BE2C (cell line): ENCODE data around the gene CTDP1.

ENCODE experiments used
- DNase-seq: peaks from one replicate; pipeline ENCODE4 v3.0.0-alpha.2; 2020
- H3K27me3 ChIP-seq: fragments of 250-450 bp; sonication (Bioruptor Pico); 2 replicates; pipeline ENCODE4 v1.5.1; 2020; ENCODE audit warnings: mild to moderate bottlenecking
- H3K36me3 ChIP-seq: fragments of 250-450 bp; sonication (Bioruptor Pico); 2 replicates; pipeline ENCODE4 v1.5.1; 2020; ENCODE audit warnings: mild to moderate bottlenecking
- H3K4me1 ChIP-seq: fragments of 250-450 bp; sonication (Bioruptor Pico); 2 replicates; pipeline ENCODE4 v1.5.1; 2020
- H3K4me3 ChIP-seq: 2 replicates; pipeline ENCODE4 v1.5.1; 2011; ENCODE audit warnings: low read depth, low read length
- H3K9me3 ChIP-seq: fragments of 250-450 bp; sonication (Bioruptor Pico); 2 replicates; pipeline ENCODE4 v1.5.1; 2020
- TF ChIP-seq, protein P1 (sequence below): IDR thresholded peaks from 2 replicates; pipeline ENCODE4 v1.5.1; 2012; ENCODE audit warnings: mild to moderate bottlenecking, low read depth, low read length

CTDP1 gene

DNA sequence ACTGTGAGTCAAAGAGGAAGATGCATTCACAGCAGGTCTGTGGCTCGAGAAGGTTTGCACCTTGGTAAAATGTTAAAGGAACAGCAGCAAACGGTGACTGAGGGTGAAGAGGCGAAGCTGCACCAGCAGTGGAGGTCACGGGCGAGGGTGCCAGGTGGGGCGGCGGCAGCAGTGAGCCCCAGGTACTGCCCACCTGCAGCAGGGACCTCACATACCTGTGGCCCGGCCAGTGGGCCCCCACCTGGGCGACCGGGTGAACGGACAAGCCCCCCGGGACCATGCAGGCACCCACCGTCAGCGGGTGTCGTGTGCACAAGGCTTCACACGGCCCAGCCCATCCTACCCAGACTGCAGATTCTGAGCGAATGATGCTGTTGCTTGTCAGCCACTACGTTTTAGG lies 94.5 kb downstream of the CTDP1 start:
- DNase-seq: no peak
- no peaks in the 10 kb centered on the region for H3K4me1 ChIP-seq

DNA sequence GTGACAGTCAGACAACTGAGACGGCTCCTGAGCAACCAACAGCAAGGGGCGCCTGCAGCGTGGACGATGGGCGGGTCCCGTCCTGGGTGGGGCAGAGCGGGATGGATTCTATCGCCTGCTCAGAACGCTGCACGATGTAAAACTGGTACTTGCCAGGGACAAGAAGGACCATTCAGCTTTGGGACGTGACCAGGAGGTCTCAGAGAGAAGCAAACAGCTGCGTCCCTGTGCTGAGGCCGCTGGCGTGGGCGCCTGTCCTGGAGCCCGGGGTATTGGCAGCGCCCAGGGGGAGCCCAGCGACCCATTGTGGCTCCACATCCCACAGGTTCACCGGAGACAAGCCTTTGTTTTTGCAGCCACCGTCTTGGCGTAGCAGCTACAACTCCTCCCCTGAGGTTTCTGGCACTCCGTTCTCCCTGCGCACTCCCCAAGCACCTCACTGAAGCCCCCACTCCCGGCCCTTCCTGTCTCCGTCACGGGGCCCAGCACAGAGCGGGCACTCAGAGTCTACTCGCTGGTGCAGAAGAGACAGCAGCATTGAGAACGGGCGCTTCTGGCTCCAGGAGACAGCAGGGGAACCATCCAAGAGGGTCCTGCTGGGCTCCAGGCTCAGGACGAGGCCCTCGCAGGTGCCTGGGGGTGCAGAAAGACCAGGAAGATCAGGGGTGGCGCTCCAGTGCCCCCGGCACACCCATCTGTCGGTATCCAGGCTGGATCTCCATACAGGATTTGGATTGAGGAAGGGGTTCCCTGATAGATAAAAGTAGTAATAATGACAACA lies 96.0 kb downstream of the CTDP1 start:
- Histone ChIP-seq H3K36me3 (no peaks in the 10 kb centered on the region), H3K9me3 (no peaks in the 10 kb centered on the region), H3K4me1 (no peaks in the 10 kb centered on the region), H3K4me3 (no peak overlapping the region), H3K27me3 (no peaks in the 10 kb centered on the region)
- no peak for DNase-seq
- TF ChIP-seq, protein P1, sequence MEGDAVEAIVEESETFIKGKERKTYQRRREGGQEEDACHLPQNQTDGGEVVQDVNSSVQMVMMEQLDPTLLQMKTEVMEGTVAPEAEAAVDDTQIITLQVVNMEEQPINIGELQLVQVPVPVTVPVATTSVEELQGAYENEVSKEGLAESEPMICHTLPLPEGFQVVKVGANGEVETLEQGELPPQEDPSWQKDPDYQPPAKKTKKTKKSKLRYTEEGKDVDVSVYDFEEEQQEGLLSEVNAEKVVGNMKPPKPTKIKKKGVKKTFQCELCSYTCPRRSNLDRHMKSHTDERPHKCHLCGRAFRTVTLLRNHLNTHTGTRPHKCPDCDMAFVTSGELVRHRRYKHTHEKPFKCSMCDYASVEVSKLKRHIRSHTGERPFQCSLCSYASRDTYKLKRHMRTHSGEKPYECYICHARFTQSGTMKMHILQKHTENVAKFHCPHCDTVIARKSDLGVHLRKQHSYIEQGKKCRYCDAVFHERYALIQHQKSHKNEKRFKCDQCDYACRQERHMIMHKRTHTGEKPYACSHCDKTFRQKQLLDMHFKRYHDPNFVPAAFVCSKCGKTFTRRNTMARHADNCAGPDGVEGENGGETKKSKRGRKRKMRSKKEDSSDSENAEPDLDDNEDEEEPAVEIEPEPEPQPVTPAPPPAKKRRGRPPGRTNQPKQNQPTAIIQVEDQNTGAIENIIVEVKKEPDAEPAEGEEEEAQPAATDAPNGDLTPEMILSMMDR: no peak

More for the DNA sequence above, 94.5 kb downstream of the CTDP1 start:
- TF ChIP-seq, protein P1: no peak
- H3K36me3 ChIP-seq: no peaks in the 10 kb centered on the region
- H3K27me3 ChIP-seq: no peaks in the 10 kb centered on the region
- H3K4me3 ChIP-seq: no peak overlapping the region
- no peaks in the 10 kb centered on the region for H3K9me3 ChIP-seq

DNA sequence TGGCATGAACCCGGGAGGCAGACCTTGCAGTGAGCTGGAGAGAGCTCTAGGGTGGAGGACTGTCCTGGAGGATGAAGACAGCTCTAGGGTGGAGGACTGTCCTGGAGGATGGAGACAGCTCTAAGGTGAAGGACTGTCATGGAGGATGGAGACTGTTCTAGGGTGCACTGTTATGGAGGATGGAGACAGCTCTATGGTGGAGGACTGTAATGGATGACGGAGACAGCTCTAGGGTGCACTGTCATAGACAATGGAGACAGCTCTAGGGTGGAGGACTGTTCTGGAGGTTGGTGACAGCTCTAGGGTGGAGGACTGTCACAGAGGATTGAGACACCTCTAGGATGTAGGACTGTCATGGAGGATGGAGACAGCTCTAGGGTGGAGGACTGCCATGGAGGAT lies 97.1 kb downstream of the CTDP1 start:
- DNase-seq: no peak
- TF ChIP-seq, protein P1: no peak
- no peak overlapping the region for H3K4me3 ChIP-seq
- no peaks in the 10 kb centered on the region for H3K4me1 ChIP-seq
- no peaks in the 10 kb centered on the region for H3K27me3 ChIP-seq
- H3K9me3 ChIP-seq: no peaks in the 10 kb centered on the region
- H3K36me3 ChIP-seq: no peaks in the 10 kb centered on the region

DNA sequence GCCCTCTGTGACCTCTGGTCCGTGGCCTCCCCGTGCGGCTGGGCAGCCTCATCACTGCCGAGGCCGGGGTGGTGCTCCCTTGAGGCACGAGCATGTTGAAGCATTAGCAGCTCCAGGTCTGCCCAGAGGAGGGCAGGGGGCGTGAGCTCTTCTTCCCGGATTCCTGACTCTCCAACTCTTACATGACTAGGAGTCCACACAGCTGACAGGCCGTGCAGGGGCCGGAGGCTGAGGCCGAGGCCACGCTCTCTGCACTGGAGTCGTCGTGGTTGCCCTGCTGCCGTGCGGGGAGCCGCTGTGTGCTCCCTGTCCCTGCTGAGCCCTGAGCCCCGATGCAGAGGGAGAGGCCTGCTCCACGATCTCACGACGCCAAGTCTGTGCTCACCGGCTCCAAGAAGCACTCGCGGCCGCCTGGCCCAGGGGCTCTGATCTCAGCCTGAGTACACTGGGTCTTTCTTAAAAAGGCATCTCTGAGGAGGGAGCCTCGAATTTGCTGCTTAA lies 98.7 kb downstream of the CTDP1 start:
- Histone ChIP-seq H3K4me1 (no peaks in the 10 kb centered on the region), H3K9me3 (no peaks in the 10 kb centered on the region), H3K27me3 (no peaks in the 10 kb centered on the region), H3K36me3 (no peaks in the 10 kb centered on the region), H3K4me3 (no peak overlapping the region)
- DNase-seq: no peak
- TF ChIP-seq, protein P1: no peak

DNA sequence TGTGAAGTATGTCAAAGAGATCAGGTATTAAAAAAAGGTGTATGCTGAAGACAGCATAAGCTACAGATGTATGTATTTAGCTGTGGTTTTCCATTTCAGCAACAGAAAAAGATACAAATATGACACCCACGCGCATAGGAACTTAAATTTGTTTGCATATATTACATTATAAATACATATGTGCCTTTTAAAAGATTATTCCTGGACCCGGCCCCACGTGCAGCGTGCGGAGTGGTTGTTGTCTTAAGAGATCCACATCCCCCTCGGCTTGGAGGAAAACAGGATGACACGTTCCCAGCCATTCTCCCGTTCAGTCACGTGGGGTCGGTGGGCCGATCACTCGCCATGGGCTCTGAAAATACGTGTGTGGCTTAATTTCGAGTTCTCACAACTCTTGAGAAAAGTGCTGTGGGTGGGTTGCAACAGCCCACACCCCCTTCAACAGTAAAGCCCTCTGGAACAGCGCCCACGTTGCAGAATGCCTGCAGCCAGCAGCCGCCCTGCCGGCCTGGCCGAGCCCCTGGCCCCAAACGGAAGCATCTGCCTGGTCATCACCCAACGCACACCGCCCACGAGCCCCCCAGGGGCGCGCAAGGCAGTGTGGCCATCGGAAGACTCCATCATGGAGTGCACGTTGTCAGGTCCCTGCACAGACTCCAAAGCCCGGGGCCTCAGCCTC lies 99.6 kb downstream of the CTDP1 start:
- no peak overlapping the region for H3K4me3 ChIP-seq
- peaks cover under 1% of the 10 kb centered on the region; the same call in 1 of the 2 replicates for H3K27me3 ChIP-seq
- TF ChIP-seq, protein P1: no peak
- no peaks in the 10 kb centered on the region for H3K36me3 ChIP-seq
- no peak for DNase-seq
- no peaks in the 10 kb centered on the region for H3K4me1 ChIP-seq
- no peaks in the 10 kb centered on the region for H3K9me3 ChIP-seq
